C4-2B (cell line): Measurements from ENCODE around the gene WNK1.

Source experiments
- H3K27ac ChIP-seq: fragments of 450-650 bp; 2 replicates; pipeline ENCODE4 v1.5.1; 2017
- ZFX ChIP-seq: fragments of 450-650 bp; IDR thresholded peaks from 2 replicates; pipeline ENCODE4 v1.6.1; 2017
- TF ChIP-seq, protein P1 (sequence below): fragments of 450-650 bp; conservative IDR thresholded peaks from 2 replicates; pipeline ENCODE4 v1.5.1; 2017; ENCODE audit warnings: mild to moderate bottlenecking

Gene WNK1

DNA sequence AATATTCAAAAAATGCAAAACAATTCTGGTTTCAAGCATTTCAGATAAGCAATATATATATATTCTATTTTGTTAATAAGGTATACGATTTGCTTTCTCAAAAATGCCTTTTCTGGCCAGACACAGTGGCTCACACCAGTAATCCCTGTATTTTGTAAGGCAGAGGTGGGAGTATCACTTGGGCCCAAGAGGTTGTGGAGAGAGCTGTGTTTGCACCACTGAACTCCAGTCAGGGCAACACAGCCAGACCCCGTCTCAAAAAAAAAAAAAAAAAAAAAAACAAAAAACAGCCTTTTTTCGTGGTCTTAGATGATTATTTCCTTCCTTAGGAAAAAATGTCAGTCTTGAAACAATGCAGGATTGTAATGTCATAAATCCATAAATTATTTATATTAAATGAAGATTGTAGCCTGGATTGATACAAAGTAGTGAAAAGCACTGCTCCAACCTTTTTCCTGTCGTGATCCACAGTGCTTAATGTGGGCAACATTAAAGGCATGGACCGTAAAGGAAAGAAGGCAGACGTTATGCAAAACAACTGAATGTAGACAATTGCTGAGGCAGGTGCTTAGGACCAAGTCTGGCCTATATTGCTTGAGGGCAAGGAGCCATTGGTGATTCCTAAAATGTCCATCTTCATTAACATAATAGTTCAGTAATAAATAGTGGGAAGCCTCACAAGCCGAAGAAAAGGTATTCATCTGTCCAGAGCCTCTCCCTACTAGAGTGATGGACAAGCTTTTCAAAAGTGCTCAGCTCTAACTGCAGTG, 160.3 kb downstream of the WNK1 start:
- TF ChIP-seq, protein P1, sequence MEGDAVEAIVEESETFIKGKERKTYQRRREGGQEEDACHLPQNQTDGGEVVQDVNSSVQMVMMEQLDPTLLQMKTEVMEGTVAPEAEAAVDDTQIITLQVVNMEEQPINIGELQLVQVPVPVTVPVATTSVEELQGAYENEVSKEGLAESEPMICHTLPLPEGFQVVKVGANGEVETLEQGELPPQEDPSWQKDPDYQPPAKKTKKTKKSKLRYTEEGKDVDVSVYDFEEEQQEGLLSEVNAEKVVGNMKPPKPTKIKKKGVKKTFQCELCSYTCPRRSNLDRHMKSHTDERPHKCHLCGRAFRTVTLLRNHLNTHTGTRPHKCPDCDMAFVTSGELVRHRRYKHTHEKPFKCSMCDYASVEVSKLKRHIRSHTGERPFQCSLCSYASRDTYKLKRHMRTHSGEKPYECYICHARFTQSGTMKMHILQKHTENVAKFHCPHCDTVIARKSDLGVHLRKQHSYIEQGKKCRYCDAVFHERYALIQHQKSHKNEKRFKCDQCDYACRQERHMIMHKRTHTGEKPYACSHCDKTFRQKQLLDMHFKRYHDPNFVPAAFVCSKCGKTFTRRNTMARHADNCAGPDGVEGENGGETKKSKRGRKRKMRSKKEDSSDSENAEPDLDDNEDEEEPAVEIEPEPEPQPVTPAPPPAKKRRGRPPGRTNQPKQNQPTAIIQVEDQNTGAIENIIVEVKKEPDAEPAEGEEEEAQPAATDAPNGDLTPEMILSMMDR, result no peak
- H3K27ac ChIP-seq, result no peak overlapping the region

DNA sequence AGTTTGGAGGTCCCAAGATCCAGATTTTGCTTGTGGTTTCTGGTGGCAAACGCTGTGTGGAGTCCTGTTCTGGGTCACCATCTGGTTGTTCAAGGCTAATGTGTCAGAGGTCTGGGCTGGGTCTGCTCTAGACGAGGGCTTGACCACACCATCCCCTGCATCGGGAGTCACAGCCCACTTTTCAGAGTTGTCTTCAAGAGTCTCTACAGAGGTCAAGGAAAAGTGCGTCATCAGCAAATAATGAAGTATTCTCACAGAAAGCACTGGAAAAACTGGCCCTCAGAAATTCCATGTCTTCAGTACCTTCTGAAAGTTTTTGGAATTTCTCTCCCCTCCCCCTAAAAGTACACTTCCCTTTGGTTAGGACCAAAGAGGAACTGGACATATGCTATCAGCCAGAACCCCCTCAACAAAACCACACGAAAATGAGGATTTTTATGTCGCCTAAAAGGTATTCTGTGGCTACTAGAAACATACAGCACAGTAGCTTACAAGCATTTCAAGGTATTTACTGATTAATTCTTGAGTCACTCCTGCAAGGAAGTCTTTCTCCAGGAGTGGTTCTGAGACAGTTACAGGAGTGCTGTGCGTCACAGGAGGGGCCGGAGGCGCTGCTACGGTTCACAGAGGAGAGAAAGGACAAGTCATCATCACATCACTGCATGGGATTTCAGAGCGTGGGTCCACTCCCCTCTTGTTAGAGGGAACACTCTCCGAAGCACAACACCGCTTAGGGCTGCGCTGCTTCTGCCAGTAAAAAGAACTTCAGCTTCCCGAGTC, 161.7 kb downstream of the WNK1 start:
- no peak for TF ChIP-seq ZFX
- TF ChIP-seq, protein P1, result no peak
- H3K27ac ChIP-seq, result no peak overlapping the region

DNA sequence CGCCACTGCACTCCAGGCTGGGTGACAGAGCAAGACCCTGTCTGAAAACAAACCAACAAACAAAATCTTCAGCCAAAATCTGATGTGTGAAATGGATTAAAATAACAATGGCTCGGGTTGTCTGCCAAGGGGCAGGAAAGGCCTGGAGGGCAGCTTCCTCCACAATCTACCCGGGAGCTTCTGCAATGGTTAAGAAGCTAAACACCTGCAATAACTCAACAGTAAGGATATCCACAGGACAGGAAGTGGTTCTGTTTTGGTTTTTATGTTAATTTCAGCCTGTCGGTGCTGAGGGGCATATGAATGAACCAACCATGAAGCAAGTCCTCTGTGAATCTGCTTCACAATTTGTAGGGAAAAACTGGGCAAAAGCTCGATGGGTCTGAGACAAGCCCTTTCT, 162.7 kb downstream of the WNK1 start:
- H3K27ac ChIP-seq, result no peak overlapping the region
- TF ChIP-seq ZFX, result no peak
- TF ChIP-seq, protein P1, result no peak

DNA sequence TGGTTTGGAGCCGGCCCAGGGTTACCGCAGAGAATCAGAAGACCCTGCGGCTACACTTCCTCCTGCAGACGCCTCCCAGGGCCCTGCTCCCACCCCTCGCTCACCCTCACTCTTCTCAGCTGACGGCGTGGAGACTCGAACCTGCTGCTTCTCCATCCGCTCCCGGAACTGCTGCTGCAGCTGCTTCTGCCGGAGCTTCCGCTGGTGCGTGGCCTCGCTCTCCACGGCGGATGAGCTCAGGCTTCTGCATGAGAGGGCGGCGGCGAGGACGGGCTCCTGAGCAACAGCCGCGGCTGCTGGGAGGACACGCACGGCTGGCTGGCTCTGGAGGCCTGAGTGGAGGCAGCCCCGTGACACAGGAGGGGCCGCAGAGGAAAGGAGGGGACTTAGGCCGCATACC, 163.9 kb downstream of the WNK1 start:
- TF ChIP-seq, protein P1, result no peak
- TF ChIP-seq ZFX, result no peak
- H3K27ac ChIP-seq, result no peak overlapping the region

DNA sequence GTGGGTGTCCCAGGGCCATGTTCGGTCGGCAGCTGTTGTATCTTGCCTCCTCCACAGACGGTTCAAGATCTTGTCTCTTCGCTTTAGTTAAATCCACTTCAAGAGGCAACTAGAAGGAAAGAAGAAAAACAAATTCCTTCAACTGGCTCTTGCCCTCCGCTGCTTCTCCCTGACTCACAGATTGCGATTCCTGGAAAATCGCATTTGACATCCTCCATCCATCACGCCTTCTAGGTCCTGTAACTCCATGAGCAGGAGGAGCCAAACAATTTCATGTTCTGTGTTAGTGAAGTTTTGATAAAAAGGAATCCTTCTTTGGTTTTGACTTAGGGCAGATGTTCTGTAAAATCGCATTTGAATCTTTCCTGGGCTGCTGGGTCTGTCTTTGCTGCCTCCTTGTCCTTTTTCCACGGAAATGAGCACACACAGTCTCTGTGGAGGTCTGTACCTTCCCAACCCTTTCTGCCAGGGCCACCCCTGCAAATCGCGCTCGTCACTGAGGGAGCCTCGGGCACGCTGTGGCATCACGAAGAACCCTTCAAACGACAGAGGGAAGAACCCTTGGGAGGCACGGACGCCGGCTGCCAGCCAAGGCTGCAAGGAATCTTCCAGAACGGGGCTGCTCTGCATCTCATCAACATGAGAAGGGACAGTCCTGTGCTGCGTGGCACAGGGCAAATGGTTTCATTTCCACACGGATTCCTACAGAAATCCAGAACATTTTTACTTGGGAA, 164.5 kb downstream of the WNK1 start:
- TF ChIP-seq ZFX, result no peak
- TF ChIP-seq, protein P1, result no peak
- H3K27ac ChIP-seq, result no peak overlapping the region

DNA sequence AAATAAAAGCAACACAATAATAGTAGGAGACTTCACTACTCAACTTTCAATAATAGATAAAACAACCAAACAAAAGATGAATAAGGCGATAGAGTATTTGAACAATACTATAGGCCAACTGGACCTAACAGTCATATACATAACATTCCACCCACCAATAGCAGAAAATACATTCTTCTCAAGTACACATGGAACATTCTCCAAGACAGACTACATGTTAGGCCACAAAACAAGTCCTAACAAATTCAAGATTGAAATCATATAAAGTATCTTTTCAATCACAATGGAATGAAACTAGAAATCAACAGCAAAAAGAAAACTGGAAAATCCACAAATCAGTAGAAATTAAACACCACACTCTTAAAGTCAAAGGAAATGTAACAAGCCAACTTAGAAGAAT, 168.3 kb downstream of the WNK1 start:
- TF ChIP-seq, protein P1, result no peak
- no peak for TF ChIP-seq ZFX
- H3K27ac ChIP-seq, result no peak overlapping the region

DNA sequence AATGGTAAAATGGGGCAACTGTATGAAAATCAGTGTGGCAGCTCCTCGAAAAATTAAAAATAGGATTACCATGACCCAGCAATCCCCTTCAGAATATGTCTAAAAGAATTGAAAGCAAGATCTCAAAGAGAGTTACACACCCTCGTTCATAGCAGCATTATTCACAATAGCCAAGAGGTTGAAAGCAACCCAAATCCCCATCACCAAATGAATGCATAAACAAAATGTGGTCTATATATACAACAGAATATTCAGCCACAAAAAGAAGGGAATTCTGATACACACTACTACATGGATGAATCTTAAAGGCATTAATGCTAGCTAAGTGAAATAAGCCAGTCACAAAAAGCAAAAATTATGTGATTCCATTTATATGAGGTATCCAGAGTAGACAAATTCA, 169.9 kb downstream of the WNK1 start:
- H3K27ac ChIP-seq, result no peak overlapping the region
- TF ChIP-seq ZFX, result no peak
- TF ChIP-seq, protein P1, result no peak
